Left colon (tissue), 2 donors: ENCODE data around the gene PTPRG. TPM values are rescaled to one million over a fixed set of nuclear protein-coding genes. Genes with fewer than 3 reads are reported as not detected.

Experiments used
- ATAC-seq: fragments of 200-7000 bp; cut with Tn5 transposase; one replicate; pipeline ENCODE4 v1.9.1; 2020; ENCODE audit warnings: mild to moderate bottlenecking, moderate library complexity
- DNase-seq, 2 donors: peaks; one replicate each; pipeline ENCODE4 v3.0.0-alpha.2; 2020
- intact Hi-C, 2 donors: fragments of 100-400 bp; cut with DNase I in 1 of 2; cut with micrococcal nuclease in 1 of 2; formaldehyde crosslinking; loops; one replicate each; pipeline versions ENCODE4 v1.11.2 to v1.14.0; 2022; cut with DNase I, micrococcal nuclease
- total RNA-seq, 2 donors: library from RNA; stranded (reverse); fragmentation: NEBNext Ultra II Directional; extraction: Animal tissue kit (Norgen Biotek cat#: 25700); gene quantifications; one replicate each; pipeline ENCODE4 v1.2.1, GENCODE V29; 2021
- donor health status: DM: no; HTN: no; CAD: no.
- donor health status: DM: yes; HTN: yes; CAD: no.

Gene PTPRG
- total RNA-seq, 2 donors from 2014 or later = 26.0 to 33.4 TPM

DNA sequence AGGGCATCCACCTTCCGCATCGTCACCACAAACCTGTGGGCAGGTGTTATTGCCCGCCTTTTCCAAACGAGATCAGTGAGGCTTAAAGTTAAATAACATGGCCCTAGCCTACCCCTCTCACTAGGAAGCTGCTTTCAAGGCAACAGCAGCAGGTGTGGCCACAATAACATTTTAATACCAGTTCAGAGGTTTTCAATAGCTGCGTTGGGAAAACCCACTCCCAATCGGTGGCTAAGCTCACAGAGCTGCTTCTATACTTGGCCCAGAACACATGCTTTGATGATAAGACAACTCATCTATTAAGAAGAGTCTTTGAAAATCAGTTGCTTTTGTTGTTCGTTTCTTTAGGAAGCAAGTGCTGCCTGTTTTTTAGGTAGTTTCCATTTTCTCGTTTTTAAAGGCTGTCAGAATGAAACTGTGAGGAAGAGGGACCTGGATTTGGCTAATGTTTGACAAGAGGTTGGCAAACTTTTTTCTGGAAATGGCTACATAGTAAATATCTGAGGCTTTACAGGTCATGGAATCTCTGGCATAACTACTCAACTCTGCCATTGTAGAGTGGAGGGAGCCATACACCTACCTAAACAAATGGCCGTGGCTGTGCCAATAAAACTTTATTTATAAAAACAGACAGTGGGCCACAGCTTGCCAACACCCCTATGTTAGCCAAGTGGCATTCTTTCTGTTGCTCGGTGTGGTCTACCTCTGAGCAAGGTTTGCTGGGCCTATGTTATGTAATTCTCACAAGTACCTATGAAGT, 632.4 kb downstream of the PTPRG start:
- intact Hi-C loops = no loop called here
- DNase-seq (no peak), ATAC-seq (no peak)

DNA sequence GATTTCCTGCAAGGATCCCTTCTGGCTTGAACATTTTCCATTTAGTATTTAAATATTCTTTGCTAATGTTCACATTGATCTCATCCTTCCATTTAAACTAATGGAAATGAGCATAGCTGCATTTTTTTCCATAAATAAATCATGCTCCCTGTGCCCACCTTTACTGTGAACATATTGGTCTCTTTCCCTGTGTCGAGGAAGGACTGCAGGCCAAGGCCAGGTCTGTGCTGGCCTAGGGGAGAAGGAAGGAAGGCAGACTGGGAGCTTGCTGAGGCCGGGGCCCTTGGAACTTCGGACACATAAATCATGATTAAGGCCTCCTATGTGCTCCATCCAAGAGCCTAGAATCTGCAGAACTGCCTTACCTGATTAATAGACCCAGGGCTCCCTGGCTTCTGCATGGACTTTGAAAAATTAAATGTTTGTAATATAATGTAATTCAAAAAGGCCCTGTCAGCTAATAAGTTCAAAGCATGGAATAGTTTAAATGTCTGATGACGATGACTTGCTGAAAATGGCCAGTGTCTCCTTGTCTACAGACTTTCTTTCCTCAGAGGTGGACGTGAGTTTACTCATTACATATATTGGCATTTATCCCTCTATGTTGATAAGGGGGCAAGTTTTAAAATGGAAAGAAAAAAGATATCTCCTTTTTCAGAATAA, 636.1 kb downstream of the PTPRG start:
- no peak for DNase-seq
- intact Hi-C loops = no loop called here
- no peak for ATAC-seq

DNA sequence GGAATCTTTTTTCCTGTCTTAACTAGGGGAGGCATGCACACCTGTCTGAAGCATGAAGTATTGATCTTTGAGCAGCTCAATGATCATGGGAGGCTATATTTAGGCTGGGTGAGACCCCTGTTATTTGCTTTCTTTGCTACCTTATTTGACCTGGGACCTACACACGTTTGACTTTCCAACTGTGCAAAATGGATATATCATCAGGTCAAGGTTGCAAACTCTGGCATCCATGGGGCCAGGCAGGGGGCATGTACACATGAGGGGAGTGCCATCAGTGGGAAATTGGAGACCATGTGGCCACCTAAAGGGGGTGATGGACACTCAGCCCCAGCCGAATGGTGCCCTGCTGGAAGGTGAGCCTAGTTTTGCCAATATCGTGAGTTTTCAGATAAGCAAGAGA, 637.8 kb downstream of the PTPRG start:
- no peak for ATAC-seq
- no peak for DNase-seq

DNA sequence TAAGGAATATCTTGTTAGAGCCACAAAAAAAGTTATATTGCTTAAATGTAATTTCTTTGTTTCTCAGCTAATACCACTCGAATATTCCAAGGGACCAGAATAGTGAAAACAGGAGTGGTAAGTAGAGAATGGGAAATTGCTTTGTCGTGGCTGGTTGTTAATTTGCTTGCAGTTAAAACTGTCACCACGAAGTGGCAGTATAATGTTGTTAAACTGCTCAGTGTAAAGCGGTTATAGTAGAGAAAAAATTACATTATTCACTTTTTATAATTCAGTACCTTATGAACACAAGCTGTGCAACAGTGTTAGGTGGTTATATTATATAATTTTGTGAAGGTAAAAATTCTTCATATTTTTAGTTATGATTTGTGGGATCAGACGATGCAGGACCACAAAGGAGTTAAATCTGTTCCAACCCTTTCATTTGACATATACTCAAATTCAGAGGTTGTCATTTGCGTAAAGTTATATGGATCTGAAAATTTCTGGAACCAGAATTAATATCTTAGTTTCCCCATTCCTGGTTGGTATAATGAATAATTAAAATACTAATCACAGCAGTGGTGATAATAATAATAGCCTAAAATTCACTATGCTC, 640.2 kb downstream of the PTPRG start:
- peak; percentile 61 for ATAC-seq
- intact Hi-C loops = no loop called here
- no peak for DNase-seq

More for the DNA sequence above, 637.8 kb downstream of the PTPRG start:
- intact Hi-C loops = no loop called here

DNA sequence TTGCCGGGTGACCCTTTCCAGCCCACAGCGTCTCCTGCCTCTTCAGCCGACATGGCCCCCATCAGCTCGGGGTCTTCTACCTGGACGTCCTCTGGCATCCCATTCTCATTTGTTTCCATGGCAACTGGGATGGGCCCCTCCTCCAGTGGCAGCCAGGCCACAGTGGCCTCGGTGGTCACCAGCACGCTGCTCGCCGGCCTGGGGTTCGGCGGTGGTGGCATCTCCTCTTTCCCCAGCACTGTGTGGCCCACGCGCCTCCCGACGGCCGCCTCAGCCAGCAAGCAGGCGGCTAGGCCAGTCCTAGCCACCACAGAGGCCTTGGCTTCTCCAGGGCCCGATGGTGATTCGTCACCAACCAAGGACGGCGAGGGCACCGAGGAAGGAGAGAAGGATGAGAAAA, 641.8 kb downstream of the PTPRG start:
- intact Hi-C loops = no loop called here
- ATAC-seq = no peak
- DNase-seq = no peak

DNA sequence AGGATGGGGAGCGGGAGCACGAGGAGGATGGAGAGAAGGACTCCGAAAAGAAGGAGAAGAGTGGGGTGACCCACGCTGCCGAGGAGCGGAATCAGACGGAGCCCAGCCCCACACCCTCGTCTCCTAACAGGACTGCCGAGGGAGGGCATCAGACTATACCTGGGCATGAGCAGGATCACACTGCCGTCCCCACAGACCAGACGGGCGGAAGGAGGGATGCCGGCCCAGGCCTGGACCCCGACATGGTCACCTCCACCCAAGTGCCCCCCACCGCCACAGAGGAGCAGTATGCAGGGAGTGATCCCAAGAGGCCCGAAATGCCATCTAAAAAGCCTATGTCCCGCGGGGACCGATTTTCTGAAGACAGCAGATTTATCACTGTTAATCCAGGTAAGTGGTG, 642.2 kb downstream of the PTPRG start:
- intact Hi-C loops = no loop called here
- DNase-seq (no peak), ATAC-seq (no peak)

DNA sequence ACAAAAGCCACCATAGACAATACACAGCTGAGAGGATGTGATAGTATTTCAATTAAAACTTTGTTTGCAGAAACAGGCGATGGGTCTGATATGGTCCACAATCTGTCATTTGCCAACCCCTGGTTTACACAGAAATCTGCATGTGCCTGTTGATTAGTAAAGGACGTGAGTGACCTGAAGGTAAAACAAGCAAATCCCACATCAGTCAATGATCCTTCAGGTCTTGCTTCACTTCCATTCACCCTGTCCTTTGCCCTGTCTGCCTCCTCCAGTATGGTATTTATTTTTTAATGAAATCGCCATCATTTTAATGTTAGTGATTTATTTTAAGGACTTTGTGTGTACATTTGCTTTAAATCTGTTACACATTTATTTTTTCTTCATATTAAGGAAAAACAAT, 645.8 kb downstream of the PTPRG start:
- ATAC-seq (no peak), DNase-seq (no peak)
- intact Hi-C loops = no loop called here

DNA sequence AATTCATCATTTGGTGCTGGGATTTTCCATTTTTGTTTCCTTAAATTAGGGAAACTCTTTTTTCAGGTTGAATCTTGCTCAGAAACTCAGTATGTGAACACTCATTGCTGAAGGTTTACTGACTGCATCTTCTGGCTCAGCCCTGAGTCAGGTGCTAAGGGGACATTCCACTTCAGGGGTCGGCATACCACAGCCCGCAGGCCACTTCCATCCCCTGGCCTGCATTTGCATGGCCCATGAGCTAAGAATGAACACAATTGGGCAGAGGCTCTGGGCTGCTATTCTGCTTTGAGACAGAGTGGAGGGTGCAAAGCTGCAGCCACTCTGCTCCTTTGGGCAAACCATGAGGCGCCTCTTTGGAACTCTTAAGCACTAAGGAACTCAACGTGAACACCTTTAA, 647.0 kb downstream of the PTPRG start:
- intact Hi-C loops = no loop called here
- DNase-seq = no peak
- ATAC-seq = no peak

DNA sequence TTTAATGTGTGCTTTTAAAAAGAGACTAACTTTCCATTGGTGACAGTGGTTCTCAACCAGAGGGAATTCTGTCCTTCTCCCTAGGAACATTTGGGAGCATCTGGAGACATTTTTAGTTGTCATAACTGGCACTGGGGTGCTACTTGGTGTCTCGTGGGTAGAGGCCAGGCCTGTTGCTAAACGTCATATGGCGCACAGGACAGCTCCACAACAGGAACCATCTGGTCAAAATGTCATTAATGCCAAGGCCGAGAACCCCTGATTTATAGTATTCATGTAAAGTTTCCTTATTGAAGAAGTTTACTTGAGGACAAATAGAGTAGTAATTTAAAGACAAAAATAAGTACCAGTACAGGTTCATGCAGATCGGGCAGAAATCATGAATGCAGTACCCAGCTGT, 647.7 kb downstream of the PTPRG start:
- DNase-seq (no peak), ATAC-seq (no peak)
- intact Hi-C loops = no loop called here

DNA sequence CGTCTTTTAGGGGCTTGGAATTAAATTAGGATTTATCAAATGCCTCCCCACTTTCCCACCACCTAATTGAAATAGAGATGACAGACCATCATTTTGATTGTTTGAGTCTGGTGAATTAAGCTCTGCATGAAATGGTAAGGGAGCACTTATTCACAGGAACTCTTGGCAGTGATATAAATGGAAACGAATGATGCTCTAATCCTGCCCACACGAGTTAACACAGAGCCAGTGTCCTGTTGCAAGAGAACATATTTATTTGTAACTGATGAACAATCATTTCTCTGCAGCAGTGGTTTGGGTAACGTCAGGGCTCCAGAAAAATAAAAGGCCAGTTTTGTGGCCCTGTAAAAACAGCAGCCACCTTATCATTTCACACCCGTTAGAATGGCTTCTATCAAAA, 648.6 kb downstream of the PTPRG start:
- ATAC-seq (no peak), DNase-seq (no peak)
- intact Hi-C loops = no loop called here

DNA sequence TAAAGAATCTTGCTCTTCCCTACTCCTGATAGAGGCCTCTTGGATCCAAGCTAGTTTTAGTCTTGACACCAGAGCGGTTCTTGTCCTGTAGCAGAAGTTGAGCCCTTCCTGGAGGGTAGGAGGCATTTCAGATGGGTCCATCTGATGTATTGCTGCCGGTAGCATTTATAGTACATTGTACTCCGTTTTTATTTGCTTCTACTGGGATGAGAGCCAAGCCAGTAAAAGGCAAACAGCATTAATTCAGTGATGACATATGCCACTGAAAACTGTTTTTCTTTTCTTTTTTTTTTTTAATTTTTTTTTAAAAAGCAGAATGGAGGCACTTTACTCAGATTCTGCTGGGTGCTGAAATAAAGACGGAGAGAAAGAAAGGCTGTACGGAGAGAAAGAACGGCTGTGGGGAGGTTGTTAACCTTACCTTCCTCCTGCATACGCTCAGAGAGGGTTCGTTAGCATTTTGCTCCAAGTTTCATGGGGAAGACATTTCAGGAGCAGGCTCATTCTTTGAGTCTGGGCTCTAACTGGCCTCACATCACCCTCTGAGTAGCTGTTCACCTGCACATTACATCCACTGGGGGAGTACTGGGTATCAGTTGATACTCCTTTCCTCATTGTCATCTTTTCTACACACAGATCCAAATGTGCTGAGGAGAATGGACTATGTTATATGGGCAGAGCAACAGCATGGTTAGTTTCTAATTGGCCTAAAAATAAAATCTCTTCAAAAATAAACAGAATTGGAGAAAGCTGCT, 650.5 kb downstream of the PTPRG start:
- DNase-seq (no peak), ATAC-seq (peak; percentile 94)
- intact Hi-C loops = no loop called here

DNA sequence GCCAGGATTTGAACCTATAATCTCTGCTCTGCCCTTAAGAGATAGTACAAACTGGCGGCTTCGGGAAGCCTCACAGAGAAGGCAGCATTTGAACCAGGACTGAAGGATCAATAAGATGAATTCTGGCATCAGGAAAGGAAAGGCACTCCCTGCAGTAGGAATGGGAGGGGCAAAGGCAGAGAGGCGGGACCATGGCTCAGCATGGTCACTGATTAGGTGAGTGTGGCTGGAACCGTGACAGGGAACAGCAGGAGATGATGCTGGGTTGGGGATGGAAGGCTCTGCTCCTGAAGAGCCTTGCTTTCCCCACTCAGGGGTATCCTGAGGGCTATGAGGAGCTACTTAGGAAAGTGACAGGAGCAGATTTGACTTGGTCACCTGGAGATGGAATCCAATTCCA, 653.5 kb downstream of the PTPRG start:
- DNase-seq (peak in 1 of 2 donors; percentile 11), ATAC-seq (peak; percentile 35)
- intact Hi-C loops = no loop called here

DNA sequence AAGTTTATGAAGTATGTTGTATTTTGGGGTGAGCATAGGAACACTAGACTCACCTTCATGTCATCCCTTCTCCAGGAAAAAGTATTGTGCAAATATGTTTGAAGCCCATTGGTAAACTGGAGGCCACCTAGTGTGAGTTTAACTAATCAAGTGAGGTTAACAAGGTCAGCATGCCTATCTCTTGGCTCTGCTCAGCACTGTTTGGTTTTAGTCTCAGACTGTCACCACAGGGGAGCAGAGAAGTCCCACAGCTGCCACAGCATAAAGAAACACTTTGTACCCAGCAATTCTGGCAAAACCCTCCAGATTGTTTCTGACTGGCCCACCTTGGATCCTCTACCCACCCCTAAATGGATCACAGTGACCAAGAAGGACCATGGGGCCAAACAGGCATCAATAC, 659.2 kb downstream of the PTPRG start:
- DNase-seq = no peak
- no peak for ATAC-seq
- intact Hi-C loops = no loop called here

DNA sequence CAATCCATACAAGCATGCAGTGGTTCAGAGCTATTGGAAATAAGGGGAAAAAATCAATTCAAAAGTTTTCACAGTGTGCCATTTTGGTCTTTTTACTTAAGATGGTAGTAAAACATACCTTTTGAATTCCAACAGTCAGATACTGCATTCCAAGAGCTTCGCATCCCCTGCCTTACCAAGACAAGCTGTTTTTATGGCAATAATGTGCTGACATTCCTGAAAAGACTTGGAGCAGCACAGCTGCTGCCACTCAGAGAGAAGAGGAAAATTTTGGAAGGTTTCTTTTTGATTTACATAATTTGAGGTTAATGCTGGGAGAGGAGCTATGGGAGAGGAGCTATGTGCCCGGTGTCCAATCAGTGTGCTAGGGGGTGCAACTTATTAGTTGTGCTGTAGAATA, 663.7 kb downstream of the PTPRG start:
- intact Hi-C loops = no loop called here
- ATAC-seq (no peak), DNase-seq (no peak)

DNA sequence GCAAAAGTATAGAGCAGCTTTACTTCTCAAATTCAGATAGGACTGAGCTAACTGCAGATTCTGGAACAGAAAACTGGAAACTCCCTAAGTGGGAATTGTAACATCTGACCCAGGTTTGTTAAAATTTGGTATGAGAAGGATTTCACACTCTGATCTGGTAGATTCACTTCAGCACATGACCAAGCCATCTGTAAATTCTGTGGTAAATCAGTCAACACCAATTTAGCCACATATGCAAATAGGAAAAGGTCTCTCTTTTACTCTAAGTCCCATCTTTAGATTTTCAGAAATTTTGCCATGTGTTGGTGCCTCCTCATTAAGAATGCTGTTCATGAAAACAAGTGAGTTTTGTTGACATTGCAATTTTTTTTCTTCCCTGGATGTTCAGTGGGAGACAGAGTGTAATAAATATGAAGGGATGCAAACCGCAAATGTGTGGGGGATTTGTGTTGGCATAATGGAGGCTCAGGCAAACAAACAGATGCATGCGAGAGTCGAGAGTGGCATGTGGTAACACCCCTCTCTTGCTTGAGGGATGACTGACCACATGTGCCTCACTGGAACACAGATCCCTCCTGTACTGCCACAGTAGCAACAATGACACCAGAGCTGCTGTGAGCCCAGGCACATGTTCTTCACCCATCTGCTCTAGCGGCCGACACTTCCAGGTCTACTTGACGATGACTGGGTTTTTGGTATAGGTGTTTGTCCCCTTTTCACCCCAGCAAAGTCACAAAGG, 665.4 kb downstream of the PTPRG start:
- ATAC-seq (no peak), DNase-seq (no peak)
- intact Hi-C loops = no loop called here

DNA sequence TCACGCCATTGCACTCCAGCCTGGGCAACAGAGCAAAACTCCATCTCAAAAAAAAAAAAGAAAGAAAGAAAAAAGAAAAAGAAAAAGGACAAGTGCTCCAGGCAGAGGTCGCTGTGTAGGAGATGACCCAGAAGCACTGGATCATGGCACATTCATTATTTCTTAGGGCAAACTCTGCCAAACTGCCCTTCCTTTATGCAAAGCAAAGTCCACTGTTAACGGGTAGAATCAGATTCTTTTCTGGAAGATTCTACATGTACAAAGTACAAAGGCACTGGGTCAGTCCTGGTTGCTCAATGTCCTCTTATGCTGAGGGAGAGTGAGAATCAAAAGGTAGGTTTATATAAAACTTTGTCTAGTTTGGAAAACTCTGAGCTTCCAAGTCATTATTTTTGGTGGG, 667.1 kb downstream of the PTPRG start:
- ATAC-seq (peak; percentile 15), DNase-seq (no peak)
- intact Hi-C loops = no loop called here

DNA sequence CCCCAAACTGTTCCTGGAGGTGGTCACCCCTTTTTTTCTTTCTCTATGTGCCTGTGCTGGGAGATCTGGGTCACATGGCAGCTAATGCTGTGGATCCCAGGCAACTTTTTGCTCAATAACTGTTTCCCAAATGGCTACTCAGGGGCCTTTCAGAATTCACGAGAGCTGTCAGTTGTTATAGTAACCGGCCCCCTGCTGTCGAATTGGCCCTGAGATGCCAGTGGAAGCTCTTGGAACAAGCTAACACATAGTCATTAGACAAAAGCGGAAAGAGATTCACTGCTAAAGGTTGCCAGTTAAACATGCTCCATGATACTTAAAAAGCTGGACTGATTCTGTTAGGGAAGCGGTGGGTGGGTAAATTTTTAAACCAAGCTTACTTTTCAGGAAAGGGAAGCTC, 667.8 kb downstream of the PTPRG start:
- intact Hi-C loops = no loop called here
- ATAC-seq (no peak), DNase-seq (no peak)

DNA sequence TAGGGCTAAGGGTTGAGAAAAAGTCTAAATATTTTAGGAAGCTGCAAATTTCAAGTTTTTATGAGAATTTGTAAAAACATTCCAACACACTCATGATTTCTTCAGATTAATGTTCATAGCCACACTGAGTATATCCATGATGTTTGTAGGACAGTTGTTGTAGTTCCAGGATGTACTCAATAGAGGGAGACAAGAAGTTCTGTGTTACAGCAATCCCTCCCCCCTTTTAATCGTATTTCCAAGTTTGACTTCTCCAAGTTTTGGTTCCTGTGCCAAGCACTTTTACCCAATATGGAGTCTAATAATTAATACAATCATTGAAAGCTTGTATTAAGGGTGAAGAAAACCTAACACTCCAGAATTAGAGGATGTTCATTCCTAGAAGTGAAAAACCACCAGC, 668.5 kb downstream of the PTPRG start:
- DNase-seq (no peak), ATAC-seq (no peak)
- intact Hi-C loops = no loop called here

DNA sequence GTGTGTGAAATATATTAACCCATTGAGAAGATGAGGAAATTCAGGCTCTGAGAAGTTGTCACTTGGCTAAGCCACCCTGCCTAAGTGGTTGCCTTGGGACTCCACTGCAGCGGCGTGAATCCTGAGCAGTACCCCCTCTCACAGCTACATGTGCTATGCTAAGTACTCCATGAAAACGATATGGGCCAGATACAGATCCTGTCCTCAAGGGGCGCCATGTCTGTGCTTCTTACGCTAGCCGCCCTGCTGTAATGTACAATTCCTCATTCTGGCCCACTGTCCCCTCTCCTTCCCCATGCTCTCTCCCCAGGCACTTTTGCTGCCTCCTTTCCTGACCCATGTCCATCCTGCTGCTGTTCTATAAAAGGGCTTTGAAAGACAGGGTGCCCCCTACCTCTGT, 671.7 kb downstream of the PTPRG start:
- no peak for DNase-seq
- ATAC-seq = no peak
- intact Hi-C loops = no loop called here
